HG03520 (cell line): Measurements from ENCODE around the gene THEMIS2.
"Not testable (repeated sequence)": the region's sequence is repeated elsewhere in the genome, so short reads cannot be mapped to it uniquely, and the experiment has no call there.

Source experiments
- ATAC-seq: cut with Tn5 transposase; IDR thresholded peaks from one replicate; pipeline ENCODE4 v1.9.1; 2021; ENCODE audit warnings: mild to moderate bottlenecking, moderate library complexity; ENCODE audit not compliant: unreplicated experiment

The THEMIS2 gene

GRCh38 chr1:27862671-27863537 is 9.4 kb upstream of the THEMIS2 start:
- no peak for ATAC-seq

GRCh38 chr1:27863538-27863915 is 8.8 kb upstream of the THEMIS2 start:
- ATAC-seq: no peak

GRCh38 chr1:27864264-27864895 is 8.0 kb upstream of the THEMIS2 start:
- ATAC-seq: no peak

DNA sequence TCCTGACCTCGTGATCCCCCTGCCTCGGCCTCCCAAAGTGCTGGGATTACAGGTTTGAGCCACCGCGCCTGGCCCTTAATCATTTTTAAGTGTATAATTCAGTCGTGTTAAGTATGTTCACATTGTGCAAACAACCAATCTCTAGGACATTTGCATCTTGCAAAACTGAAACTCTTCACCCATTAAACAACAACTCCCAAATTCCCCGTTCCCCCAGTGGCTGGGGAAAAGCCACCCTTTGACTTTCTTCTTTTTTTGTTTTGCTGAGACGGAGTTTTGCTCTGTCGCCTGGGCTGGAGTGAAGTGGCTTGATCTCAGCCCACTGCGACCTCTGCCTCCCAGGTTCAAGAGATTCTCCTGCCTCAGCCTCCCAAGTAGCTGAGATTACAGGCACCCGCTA is 6.5 kb upstream of the THEMIS2 start:
- ATAC-seq: no peak

DNA sequence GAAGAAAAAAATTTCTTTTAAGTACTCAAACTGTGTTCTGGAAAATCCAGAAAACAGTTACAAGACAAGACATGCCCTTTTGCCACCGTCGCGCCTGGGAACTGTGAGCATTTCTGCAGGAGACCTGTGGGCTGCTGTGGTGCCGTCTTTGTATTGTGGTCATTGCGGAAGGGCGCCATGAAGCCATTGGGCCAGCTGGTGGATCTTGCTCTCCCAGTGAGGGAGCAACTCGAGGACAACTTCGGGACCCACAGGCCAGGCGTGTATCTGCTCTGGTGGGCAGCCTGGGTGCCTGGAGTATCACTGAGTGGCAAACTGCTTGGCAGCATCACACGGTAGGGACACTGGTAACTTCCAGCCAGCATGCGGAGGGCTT is 3.8 kb upstream of the THEMIS2 start:
- no peak for ATAC-seq

- no peak for ATAC-seq
These were observed 3.2 kb upstream of the THEMIS2 start for GRCh38 chr1:27868932-27869718.

- no peak for ATAC-seq
These were observed 2.6 kb upstream of the THEMIS2 start for GRCh38 chr1:27869719-27870085.

DNA sequence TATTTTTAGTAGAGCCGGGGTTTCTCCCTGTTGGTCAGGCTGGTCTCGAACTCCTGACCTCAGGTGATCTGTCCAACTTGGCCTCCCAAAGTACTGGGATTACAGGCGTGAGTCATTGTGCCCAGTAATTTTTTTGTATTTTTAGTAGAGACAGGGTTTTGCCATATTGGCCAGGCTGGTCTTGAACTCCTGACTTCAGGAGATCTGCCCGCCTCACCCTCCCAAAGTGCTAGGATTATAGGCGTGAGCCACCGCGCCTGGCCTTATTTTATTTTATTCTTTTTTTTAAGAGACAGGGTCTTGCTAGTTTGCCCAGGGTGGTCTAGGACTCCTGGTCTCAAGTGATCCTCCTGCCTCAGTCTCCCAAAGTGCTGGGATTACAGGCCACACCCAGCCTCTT is 1.3 kb upstream of the THEMIS2 start:
- ATAC-seq: not testable (repeated sequence)

- ATAC-seq: no peak
These were observed 633 bp downstream of the THEMIS2 start for GRCh38 chr1:27872802-27873551.

DNA sequence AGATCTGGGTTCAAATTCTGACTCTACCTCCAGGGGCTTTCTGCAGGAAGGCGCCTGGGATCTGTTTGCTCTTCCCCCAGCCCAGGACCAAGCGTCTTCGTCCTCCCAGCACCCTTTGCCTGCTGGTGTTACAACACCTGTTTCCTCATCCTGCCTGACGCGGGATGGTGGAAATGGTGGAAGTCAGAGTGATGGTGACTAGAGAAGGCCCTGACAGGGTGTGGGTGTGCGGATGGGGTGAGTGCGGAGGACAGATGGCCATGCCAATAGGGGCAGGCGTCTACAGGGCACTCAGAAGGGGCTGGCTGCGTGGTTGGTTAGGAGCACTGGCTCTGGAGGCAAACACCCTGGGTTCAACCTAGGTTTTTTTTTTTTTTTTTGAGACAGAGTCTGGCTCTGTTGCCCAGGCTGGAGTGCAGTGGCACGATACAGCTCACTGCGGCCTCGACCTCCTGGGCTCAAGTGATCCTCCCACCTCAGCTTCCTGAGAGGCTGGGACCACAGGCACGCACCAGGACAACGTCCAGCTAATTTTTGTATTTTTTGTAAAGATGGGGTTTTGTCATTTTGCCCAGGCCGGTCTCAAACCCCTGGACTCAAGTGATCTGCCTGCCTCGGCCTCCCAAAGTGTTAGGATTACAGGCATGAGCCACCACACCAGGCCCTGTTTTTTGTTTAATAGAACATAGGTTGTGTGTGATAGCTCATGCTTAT is 1.5 kb downstream of the THEMIS2 start:
- ATAC-seq: no peak

- ATAC-seq: no peak
These were observed 4.2 kb downstream of the THEMIS2 start for GRCh38 chr1:27876341-27877114.

- ATAC-seq: no peak
These were observed 4.7 kb downstream of the THEMIS2 start for GRCh38 chr1:27877115-27877416.

DNA sequence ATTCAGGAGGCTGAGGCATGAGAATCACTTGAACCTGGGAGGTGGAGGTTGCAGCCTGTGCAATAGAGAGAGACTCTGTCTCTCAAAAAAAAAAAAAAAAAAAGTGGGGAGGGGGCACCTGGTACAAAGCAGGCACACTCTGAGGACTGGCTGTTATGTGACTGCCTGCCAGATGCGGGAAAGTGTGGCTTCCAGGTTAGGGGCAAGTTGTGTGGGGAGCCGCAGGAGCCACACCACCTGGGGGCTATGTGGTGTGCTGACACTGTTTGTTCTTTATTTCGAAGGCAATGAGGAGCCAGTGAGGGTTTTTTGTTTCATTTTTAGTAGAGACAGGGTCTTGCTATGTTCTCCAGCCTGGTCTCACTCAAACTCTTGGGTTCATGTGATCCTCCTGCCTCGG is 5.7 kb downstream of the THEMIS2 start:
- ATAC-seq: no peak

DNA sequence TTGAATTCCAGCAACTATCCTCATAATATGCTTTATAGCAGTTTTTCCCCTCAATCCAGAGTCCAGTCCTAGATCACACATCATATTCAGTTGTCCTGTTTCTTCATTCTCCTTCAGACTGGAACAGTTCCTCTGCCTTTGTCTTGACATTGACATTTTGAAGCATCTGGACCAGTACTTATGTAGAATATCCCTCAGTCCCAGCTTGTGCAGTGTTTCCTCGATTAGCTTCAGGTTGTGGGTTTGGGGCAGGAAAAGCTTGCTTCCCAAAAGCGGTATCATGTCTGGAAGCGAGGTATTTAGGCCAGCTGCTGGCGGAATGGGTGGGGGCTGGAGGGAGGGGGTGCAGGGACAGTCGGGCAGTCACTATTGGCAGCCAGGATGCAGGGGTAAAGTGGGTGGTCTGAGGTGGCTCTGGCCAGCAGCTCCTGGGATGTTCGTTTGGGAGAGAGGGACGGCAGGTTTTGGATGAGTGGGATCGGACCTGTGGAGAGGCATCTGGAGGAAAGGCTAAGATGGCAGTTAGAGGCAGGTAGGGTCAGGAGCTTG is 6.5 kb downstream of the THEMIS2 start:
- ATAC-seq: no peak

- no peak for ATAC-seq
These were observed 7.2 kb downstream of the THEMIS2 start for GRCh38 chr1:27879374-27880082.

GRCh38 chr1:27882543-27882903 is 10.2 kb downstream of the THEMIS2 start:
- no peak for ATAC-seq

DNA sequence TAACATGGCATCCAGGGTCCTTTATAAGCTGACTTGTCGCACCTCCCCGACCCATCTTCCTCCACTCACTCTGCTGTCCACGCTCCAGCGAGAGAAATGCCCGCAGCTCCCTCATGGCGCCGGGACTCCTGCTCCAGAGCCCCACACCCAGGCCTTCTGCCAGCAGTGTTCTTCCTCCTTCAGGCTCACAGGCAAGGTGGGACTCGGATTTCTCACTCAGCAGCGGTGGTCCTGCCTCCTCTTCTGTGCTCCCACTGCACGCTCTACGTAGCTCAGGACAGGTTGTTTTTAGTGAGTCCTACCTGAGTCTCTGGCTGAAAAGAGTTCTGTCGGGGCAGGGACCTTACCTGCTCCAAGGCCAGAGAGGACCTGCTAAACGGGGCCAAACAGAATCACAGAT is 11.2 kb downstream of the THEMIS2 start:
- ATAC-seq: no peak

DNA sequence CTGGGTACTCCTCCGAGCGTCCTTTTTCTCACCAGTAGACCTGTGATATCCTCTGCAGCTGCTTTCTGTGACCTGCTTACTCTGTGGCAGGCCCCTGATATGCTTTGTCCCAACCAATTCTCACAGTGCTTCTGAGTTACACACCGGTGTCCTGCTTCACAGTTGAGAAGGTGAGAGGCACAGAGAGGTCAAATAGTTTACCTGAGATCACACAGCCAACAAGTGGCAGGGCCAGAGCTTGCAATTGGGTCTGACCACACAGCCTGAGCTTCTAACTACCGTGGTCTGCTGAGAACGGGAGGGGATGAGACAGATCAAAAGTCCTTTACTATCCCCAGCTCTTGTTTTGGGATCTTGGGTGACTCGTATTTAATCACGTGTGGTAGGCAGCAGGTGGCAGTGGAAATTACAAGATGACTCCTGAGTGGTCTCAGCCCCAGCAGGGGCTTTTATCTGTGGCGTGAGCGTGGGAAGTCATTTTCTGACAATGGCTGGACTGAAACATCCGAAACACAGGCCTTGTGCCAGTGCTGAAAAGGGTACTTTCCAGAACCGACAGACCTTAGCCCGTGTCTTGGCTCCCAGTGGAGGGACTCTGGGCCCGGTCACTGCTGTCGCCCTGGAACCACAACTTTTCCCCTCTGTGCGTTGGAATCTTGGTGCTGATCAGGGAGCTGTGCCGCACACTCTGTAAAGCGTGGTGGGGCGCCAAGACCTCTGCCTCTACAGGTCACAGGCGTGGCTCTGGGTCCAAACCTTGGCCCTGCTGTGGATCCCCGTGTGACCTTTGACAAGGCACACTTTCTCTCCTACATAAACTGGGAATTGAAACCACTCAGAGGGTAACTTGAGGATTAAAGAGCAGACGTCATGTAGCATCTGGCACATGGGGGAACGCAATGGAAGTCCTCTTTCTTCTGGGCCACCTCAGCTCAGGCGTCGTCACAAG is 11.9 kb downstream of the THEMIS2 start:
- peak; percentile 46 for ATAC-seq
